Hypothalamus (tissue), 51 donors: ENCODE measurements around the gene NPIPB2.
"Not testable (repeated sequence)": the region's sequence is repeated elsewhere in the genome, so short reads cannot be mapped to it uniquely, and the experiment has no call there.

ENCODE experiments used
- DNase-seq, 51 donors: peaks; one replicate each; lab custom pipeline; 2025; lab: John Stamatoyannopoulos, UW

NPIPB2 gene

DNA sequence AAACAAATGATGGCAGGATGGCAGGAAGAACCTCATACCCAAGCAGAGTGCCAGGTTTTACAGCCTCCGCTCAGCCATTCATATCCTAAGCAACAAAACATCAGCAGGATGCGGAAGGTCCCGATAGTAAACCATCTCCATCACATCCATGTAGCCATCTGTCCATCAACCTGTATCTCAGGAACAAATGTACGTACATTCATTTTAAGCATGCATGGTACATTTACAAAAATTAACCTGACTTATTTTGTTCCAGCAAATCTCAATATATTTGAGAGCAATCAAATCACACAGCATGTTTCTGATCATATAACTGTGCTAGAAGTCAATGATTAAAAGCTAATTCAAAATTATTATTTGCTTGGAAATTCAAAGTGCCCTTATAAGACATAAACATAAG, at the start of gene NPIPB2:
Gene NPIPB2 (minus strand): TSS at position 101 of the 400 bp plus-strand sequence. CDS start 0 bp downstream, at position 101.
- not testable (repeated sequence) for DNase-seq

- peak in 2 of 51 donors; percentile 9 to 37 for DNase-seq
Measured at GRCh38 chr16:11990702-11991390, 49.0 kb upstream of the NPIPB2 start.

- DNase-seq = no peak
Measured at GRCh38 chr16:11988258-11988978, 46.6 kb upstream of the NPIPB2 start.

DNA sequence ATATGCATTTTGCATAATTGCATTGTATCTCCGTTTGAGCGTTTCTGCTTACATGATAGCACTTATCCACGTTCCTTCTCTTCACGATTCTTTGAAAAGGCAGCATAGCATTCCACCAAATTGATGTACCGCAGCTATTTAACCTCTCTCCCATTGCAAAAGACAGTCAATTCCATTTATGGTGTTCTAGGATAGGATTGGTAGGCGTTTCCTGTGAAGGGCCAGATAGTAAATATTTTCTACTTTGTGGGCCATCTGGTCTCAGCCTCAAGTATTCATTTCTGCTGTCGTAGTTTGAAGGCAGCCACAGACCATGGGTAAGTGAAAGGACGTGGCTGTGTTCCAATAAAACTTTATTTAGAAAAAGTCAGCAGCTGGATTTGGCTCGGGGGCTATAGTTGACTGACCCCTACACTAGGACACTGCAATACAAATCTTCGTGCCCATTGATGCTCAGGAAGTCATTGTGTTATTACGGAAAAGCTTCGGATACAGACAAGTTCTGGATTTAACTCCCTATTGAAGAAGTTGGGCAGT, 44.7 kb upstream of the NPIPB2 start:
- no peak for DNase-seq

DNA sequence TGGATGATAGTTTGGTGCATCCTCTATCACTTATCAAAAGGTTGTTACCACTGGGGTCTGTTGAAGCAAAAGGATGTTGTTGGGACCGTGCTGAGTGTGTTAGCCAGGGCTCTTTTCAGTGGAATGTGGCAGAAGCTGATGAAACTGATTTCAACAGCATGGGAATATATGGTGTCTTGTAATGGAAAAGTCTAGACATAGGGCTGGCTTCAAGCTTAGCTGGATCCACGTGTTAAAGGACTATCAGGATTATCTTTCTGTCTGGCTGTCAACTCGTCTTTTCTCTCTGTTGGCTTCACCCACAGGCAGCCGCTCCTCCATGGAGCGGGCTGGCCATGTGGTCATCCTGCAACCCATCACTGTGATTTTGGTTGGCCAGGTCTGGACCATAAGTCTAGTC, 43.4 kb upstream of the NPIPB2 start:
- DNase-seq = no peak

DNA sequence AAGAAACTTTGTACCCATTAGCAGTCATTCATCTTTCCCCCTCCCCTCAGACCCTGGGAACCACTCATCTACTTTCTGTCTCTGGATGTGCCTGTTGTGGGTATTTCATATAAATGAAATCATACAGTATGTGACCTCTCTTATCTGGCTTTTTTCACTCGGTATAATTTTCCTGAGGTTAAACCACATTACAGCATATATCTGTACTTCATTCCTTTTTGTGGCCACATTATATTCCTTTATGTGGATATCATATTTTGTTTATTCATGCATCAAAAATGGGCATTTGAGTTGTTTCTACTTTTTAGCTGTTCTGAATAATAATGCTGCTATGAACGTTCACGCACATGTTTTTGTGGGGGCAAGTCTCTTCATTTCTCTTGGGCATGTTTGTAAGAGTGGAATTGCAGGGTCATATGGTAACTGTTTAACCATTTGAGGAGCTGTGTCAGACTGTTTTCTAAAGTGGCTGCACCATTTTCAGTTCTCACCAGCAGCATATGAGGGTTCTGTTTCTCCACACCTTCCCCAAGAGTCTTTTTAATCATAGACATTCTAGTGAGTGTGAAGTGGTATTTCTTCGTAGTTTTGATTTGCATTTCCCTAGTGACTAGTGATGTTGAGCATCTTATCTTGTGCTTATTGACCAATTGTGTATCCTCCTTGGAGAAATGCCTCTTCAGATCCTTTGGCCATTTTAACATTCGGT, 38.4 kb upstream of the NPIPB2 start:
- no peak for DNase-seq

DNA sequence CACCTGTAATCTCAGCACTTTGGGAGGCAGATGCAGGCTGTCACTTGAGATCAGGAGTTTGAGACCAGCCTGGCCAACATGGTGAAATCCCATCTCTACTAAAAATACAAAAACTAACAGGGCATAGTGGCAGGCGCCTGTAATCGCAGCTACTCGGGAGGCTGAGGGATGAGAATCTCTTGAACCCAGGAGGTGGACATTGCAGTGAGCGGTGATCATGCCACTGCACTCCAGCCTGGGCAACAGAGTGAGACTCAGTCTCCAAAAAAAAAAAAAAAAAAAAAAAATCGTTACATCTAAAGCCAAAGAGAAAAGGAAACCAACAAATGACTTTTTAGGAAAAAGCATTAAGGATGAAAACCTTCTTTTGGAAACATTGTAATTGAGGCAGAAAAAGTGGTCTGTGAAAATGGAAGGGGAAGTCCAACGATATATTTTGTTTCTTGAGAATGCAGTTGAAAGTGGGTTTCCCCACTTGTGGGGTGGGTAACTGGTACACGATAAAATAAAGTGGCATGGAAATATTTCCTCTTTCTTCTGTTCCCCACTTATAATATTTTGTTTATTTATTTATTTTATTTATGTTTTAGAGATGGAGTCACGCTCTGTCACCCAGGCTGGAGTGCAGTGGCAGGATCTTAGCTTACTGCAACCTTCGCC, 37.3 kb upstream of the NPIPB2 start:
- DNase-seq = no peak

DNA sequence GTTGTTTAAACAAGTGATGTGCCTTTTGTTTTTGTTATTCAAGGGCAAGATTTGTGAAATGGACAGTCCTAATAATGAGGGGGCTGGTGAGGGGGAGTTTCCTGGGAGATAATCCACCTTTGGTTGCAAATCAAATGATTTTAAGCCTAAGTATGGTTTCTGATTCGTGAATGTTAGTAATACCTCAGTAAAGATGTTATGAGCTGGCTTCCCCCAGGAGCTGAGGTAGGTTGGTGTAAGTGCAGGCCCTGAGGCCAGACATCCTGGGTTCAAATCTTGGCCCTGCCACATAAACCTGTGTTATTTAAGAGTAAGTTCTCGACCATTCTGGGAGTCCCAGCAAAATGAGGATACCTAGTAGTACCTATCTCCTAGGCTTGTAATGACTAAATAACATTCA, 36.2 kb upstream of the NPIPB2 start:
- no peak for DNase-seq

DNA sequence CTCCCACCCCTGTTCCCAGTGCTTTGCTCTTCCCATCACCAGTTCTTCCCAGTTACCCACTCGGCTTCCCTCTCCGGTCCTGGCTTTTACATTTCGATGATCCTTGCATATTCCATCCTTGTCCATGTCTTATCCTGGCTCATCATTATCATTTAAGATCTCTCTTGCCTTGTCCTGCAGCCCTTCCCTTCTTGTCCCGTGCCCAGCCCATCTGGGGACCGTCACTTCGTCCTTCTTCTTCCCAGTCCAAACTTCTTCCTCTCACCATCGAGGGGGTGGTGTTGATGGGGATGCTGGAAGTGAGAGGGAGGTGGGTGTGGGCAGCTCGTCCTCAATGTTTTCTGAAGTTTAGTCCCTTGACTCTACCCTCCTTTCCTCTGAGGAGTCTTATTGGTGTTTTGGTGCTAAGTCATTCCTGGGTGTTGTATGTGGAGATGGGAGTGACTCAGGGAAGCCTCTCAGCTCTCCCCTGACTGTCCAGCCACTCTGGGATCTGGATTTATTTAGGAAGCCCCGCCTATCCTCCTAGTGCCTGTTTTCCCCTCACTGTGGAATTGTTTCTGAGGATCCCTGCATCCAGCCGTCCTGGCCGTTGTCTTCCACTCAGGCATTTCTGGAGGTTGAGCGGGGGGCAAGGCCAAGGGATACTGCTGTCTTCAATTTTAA, 35.7 kb upstream of the NPIPB2 start:
- DNase-seq = peak in 5 of 51 donors; percentile 3 to 45 (median 9)

GRCh38 chr16:11976850-11977375, 35.1 kb upstream of the NPIPB2 start:
- peak in 6 of 51 donors; percentile 26 to 58 (median 50) for DNase-seq

DNA sequence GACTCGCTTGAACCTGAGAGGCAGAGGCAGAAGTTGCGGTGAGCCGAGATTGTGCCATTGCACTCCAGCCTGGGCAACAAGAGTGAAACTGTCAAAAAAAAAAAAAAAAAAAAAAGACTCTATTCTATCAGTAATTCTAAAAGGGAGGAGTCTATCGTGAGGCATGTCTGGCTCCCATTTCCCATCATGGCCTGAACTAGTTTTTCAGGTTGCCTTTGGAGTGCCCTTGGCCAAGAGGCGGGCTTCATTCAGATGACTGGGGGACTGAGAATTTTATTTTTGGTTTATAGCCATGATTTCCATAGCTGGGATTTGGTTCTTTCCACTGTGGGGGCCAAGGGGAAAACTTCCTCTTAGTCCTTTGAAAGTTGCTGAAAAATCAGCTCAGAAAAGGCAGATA, 31.2 kb upstream of the NPIPB2 start:
- no peak for DNase-seq

DNA sequence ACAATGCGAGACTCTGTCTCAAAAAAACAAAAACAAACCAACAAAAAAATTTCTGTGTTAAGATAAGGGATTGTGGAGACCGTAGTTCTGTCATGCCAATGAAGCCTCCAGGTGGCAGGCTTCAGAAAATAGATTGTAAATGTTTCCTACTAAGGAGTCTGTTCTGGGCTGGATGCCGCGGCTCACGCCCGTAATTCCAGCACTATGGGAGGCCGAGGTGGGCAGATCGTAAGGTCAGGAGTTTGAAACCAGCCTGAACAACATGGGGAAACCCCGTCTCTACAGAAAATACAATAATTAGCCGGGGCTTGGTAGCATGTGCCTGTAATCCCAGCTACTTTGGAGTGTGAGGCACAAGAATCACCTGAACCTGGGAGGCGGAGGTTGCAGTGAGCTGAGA, 30.3 kb upstream of the NPIPB2 start:
- DNase-seq = no peak

DNA sequence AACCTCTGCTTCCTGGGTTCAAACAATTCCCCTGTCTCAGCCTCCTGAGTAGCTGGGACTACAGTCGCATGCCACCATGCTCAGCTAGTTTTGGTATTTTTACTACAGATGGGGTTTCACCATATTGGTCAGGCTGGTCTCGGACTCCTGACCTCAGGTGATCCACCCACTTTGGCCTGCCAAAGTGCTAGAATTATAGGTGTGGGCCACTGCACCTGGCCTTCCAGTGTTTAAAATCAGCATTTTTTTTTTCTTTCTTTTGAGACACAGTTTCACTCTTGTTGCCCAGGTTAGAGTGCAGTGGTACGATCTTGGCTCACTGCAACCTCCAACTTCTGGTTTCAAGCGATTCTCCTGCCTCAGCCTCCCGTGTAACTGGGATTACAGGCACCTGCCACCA, 28.4 kb upstream of the NPIPB2 start:
- not testable (repeated sequence) for DNase-seq

GRCh38 chr16:11968577-11968976, 26.7 kb upstream of the NPIPB2 start:
- no peak for DNase-seq

DNA sequence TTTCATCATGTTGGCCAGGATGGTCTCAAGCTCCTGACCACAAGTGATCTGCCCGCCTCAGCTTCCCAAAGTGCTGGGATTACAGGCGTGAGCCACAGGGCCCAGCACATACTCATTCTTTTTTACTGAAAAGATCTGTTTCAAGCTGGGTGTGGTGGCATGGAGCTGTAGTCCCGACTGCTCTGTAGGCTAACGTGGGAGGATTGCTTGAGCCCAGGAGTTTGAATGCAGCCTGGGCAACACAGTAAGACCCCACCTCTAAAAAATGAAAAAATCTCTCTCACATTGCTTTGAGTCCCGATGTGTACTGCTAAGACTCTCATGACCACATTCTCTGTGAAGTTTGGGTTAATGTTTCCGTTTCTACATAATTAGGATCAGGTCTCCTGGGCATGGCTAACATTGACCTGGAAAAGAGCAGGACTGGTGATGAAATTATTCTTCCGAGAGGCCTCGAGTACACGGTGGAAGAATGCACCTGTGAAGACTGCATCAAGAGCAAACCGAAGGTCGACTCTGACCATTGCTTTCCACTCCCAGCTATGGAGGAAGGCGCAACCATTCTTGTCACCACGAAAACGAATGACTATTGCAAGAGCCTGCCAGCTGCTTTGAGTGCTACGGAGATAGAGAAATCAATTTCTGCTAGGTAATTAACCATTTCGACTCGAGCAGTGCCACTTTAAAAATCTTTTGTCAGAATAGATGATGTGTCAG, 25.5 kb upstream of the NPIPB2 start:
- no peak for DNase-seq

- no peak for DNase-seq
Measured at GRCh38 chr16:11966173-11966572, 24.3 kb upstream of the NPIPB2 start.

GRCh38 chr16:11964761-11965551, 23.1 kb upstream of the NPIPB2 start, which contains the start of gene TNFRSF17:
TSS of gene TNFRSF17 (plus strand) at chr16:11965210. CDS start at chr16:11965325, 115 bp downstream.
- DNase-seq = no peak

GRCh38 chr16:11963706-11964105, 21.9 kb upstream of the NPIPB2 start:
- no peak for DNase-seq
